ENCODE measurements around the gene C6orf15.

DNA sequence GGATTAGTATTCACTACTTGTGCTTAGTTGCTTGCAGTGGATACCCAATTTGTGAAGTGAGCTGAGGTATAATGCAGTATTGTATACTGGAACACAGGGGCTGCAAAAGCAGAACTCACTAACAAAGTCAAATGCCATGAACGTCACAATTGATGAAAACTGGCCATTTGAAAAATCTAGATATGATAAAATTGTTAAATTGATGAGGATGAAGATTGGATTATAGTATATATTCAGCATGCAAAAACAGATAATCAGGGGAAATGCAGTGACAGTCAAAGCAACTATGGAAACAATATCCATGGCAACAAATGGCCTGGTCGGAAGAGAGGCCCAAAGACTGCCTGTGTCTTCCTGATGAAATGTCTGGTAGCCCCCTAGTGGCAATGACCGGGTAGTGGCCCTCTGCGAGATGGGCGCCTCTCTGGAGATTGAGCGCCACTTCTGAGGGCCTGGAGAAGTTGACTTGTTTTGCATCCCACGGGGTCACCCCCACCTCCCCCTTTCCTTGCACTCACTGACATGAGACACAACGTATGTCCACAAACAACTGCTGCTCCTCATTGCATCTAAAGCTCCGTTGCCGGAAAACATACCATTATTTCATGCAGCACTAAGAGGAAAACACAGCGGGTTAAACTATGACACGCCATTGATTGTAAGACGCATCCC lies 43.6 kb downstream of the C6orf15 start:
- TF ChIP-seq, protein P1, sequence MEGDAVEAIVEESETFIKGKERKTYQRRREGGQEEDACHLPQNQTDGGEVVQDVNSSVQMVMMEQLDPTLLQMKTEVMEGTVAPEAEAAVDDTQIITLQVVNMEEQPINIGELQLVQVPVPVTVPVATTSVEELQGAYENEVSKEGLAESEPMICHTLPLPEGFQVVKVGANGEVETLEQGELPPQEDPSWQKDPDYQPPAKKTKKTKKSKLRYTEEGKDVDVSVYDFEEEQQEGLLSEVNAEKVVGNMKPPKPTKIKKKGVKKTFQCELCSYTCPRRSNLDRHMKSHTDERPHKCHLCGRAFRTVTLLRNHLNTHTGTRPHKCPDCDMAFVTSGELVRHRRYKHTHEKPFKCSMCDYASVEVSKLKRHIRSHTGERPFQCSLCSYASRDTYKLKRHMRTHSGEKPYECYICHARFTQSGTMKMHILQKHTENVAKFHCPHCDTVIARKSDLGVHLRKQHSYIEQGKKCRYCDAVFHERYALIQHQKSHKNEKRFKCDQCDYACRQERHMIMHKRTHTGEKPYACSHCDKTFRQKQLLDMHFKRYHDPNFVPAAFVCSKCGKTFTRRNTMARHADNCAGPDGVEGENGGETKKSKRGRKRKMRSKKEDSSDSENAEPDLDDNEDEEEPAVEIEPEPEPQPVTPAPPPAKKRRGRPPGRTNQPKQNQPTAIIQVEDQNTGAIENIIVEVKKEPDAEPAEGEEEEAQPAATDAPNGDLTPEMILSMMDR (IDR thresholded peaks at IDR 0.05 in 8 of 11, conservative IDR thresholded peaks at IDR 0.05 in 3 of 11): peak; percentile 77 to 98 (median 91)
- TF ChIP-seq POLR2A (IDR thresholded peaks at IDR 0.05): no peak

Measured in spleen (tissue), 7 donors.